ENCODE results near the gene NTRK2.

Gene NTRK2

GRCh38 chr9:84812847-84813246 lies 143.3 kb downstream of the NTRK2 start:
- no peak overlapping the region for H3K27ac ChIP-seq
- TF ChIP-seq ZFX (IDR thresholded peaks at IDR 0.05; ENCODE audit: borderline replicate concordance): no peak
- no peak for TF ChIP-seq CTCF (IDR thresholded peaks at IDR 0.05)

- no peak for TF ChIP-seq ZFX (IDR thresholded peaks at IDR 0.05; ENCODE audit: borderline replicate concordance)
- TF ChIP-seq CTCF (IDR thresholded peaks at IDR 0.05): no peak
These were observed 146.0 kb downstream of the NTRK2 start for GRCh38 chr9:84815554-84815953.

GRCh38 chr9:84817038-84817437 lies 147.5 kb downstream of the NTRK2 start:
- TF ChIP-seq CTCF (IDR thresholded peaks at IDR 0.05): no peak
- no peak for TF ChIP-seq ZFX (IDR thresholded peaks at IDR 0.05; ENCODE audit: borderline replicate concordance)
- H3K27ac ChIP-seq: no peak overlapping the region

More at GRCh38 chr9:84815554-84815953, 146.0 kb downstream of the NTRK2 start:
- no peak overlapping the region for H3K27ac ChIP-seq

GRCh38 chr9:84818791-84819190 lies 149.3 kb downstream of the NTRK2 start:
- no peak for TF ChIP-seq CTCF (IDR thresholded peaks at IDR 0.05)
- no peak overlapping the region for H3K27ac ChIP-seq

GRCh38 chr9:84819491-84819991 lies 150.0 kb downstream of the NTRK2 start:
- TF ChIP-seq ZFX (IDR thresholded peaks at IDR 0.05; ENCODE audit: borderline replicate concordance) (no peak), CTCF (IDR thresholded peaks at IDR 0.05) (no peak)
- H3K27ac ChIP-seq: no peak overlapping the region

GRCh38 chr9:84821431-84821830 lies 151.9 kb downstream of the NTRK2 start:
- H3K27ac ChIP-seq: no peak overlapping the region
- no peak for TF ChIP-seq ZFX (IDR thresholded peaks at IDR 0.05; ENCODE audit: borderline replicate concordance)
- TF ChIP-seq CTCF (IDR thresholded peaks at IDR 0.05): no peak

GRCh38 chr9:84822589-84823233 lies 153.2 kb downstream of the NTRK2 start:
- TF ChIP-seq CTCF (IDR thresholded peaks at IDR 0.05) (no peak), ZFX (IDR thresholded peaks at IDR 0.05; ENCODE audit: borderline replicate concordance) (no peak)
- H3K27ac ChIP-seq: no peak overlapping the region

Measured in 22Rv1 (cell line).